OCI-LY1 (cell line): ENCODE data around the gene LAMC3.

Experiments used
- H2AFZ ChIP-seq: fragments of 200-600 bp; sonication (generic), shearing (Covaris generic); 2 replicates; pipeline ENCODE4 v1.6.0; 2014; ENCODE audit warnings: antibody characterized with exemption, mild to moderate bottlenecking, low read length
- H3F3A ChIP-seq: fragments of 200-600 bp; sonication (generic), shearing (Covaris generic); 2 replicates; pipeline ENCODE4 v1.6.0; 2014; ENCODE audit warnings: mild to moderate bottlenecking, antibody characterized with exemption, low read length, moderate library complexity; ENCODE audit not compliant: insufficient read depth
- H3K27ac ChIP-seq: fragments of 200-600 bp; sonication (generic); 2 replicates; pipeline ENCODE4 v1.5.1; 2014; ENCODE audit warnings: low read length, mixed run types, mild to moderate bottlenecking, low read depth; ENCODE audit not compliant: poor library complexity, severe bottlenecking
- H3K27me3 ChIP-seq: fragments of 200-600 bp; sonication (generic); 2 replicates; pipeline ENCODE4 v1.6.0; 2014; ENCODE audit warnings: antibody characterized with exemption, mild to moderate bottlenecking, low read length, moderate library complexity; ENCODE audit not compliant: insufficient read depth
- H3K36me3 ChIP-seq: fragments of 200-600 bp; sonication (generic); 2 replicates; pipeline ENCODE4 v1.6.1; 2014; ENCODE audit warnings: mild to moderate bottlenecking, antibody characterized with exemption, low read length, moderate library complexity, mixed read lengths; ENCODE audit not compliant: insufficient read depth
- H3K4me1 ChIP-seq: fragments of 200-600 bp; sonication (generic); 2 replicates; pipeline ENCODE4 v1.5.1; 2014; ENCODE audit warnings: mild to moderate bottlenecking, low read length, moderate library complexity; ENCODE audit not compliant: insufficient read depth, severe bottlenecking
- H3K4me2 ChIP-seq: fragments of 200-600 bp; sonication (generic), shearing (Covaris generic); 2 replicates; pipeline ENCODE4 v1.6.1; 2014; ENCODE audit warnings: low read length
- H3K4me3 ChIP-seq: fragments of 200-600 bp; sonication (generic); 2 replicates; pipeline ENCODE4 v1.5.1; 2014; ENCODE audit warnings: low read length, low read depth, mild to moderate bottlenecking, mixed read lengths; ENCODE audit not compliant: poor library complexity, severe bottlenecking
- H3K79me2 ChIP-seq: fragments of 200-600 bp; shearing (Covaris generic); 2 replicates; pipeline ENCODE4 v1.6.1; 2016; ENCODE audit warnings: mixed run types, low read length, mixed read lengths; ENCODE audit not compliant: insufficient read depth
- H3K9ac ChIP-seq: fragments of 200-600 bp; sonication (generic), shearing (Covaris generic); 2 replicates; pipeline ENCODE4 v1.6.1; 2014; ENCODE audit warnings: mild to moderate bottlenecking, low read length, mixed read lengths
- H3K9me2 ChIP-seq: fragments of 200-600 bp; sonication (generic), shearing (Covaris generic); 2 replicates; pipeline ENCODE4 v1.6.1; 2014; ENCODE audit warnings: low read depth, mild to moderate bottlenecking, low read length, mixed read lengths
- H3K9me3 ChIP-seq: fragments of 200-600 bp; shearing (Covaris generic); 2 replicates; pipeline ENCODE4 v1.6.1; 2014; ENCODE audit warnings: low read length, mixed read lengths
- H4K20me1 ChIP-seq: fragments of 200-600 bp; sonication (generic), shearing (Covaris generic); 2 replicates; pipeline ENCODE4 v1.6.0; 2016; ENCODE audit warnings: mild to moderate bottlenecking, low read length; ENCODE audit not compliant: insufficient read depth
- EZH2 ChIP-seq: fragments of 200-600 bp; sonication (generic), shearing (Covaris generic); IDR thresholded peaks from 2 replicates; pipeline ENCODE4 v1.8.0; 2017; ENCODE audit warnings: borderline replicate concordance, mixed run types, mild to moderate bottlenecking, antibody characterized with exemption, low read length, moderate library complexity, mixed read lengths
- TF ChIP-seq, protein P1 (sequence below): fragments of 200-600 bp; sonication (generic), shearing (Covaris generic); IDR thresholded peaks from 2 replicates; pipeline ENCODE4 v1.5.1; 2017; ENCODE audit warnings: mild to moderate bottlenecking, antibody characterized with exemption, low read length, moderate library complexity, mixed read lengths

The LAMC3 gene

DNA sequence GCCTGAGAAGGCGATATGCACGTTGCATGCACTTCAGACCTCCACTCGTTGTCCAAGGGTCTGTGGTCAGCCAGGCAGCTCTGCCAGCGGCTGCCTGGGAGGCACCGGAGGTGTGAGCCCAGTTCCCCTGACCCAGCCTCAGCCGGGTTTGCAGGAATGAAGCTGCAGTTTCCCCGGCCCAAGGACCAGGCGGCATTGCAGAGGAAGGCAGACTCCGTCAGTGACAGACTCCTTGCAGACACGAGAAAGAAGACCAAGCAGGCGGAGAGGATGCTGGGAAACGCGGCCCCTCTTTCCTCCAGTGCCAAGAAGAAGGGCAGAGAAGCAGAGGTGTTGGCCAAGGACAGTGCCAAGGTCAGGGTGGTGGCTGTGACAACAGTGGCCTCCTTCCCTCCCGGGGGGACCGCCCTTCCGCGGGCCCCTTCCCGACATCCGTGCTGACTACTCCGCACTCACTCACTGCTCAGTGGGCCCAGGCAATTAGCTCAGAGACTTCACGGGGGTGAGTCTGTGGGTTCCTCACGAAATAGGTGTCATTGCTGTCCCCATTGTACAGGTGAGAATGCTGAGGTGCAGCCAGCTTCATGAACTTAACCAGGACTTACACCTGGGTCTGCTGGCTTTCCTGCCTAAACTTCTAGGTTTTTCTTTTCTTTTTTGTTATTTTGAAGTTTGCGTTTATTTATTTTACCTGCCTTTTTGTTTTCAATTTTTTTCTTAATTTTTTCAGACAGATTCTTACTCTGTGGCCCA, 76.6 kb downstream of the LAMC3 start:
- H3K9ac ChIP-seq = no peak overlapping the region
- no peaks in the 10 kb centered on the region for H3K79me2 ChIP-seq
- H2AFZ ChIP-seq = no peak overlapping the region
- no peak overlapping the region for H3K27ac ChIP-seq
- H3F3A ChIP-seq = no peaks in the 10 kb centered on the region
- H3K9me2 ChIP-seq = no peaks in the 10 kb centered on the region
- no peak overlapping the region for H3K4me3 ChIP-seq
- TF ChIP-seq EZH2 = no peak
- TF ChIP-seq, protein P1, sequence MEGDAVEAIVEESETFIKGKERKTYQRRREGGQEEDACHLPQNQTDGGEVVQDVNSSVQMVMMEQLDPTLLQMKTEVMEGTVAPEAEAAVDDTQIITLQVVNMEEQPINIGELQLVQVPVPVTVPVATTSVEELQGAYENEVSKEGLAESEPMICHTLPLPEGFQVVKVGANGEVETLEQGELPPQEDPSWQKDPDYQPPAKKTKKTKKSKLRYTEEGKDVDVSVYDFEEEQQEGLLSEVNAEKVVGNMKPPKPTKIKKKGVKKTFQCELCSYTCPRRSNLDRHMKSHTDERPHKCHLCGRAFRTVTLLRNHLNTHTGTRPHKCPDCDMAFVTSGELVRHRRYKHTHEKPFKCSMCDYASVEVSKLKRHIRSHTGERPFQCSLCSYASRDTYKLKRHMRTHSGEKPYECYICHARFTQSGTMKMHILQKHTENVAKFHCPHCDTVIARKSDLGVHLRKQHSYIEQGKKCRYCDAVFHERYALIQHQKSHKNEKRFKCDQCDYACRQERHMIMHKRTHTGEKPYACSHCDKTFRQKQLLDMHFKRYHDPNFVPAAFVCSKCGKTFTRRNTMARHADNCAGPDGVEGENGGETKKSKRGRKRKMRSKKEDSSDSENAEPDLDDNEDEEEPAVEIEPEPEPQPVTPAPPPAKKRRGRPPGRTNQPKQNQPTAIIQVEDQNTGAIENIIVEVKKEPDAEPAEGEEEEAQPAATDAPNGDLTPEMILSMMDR = no peak
- no peaks in the 10 kb centered on the region for H3K36me3 ChIP-seq
- no peaks in the 10 kb centered on the region; the same call in none of the 2 replicates for H3K27me3 ChIP-seq
- H3K9me3 ChIP-seq = no peaks in the 10 kb centered on the region
- H3K4me1 ChIP-seq = no peaks in the 10 kb centered on the region
- no peaks in the 10 kb centered on the region for H4K20me1 ChIP-seq
- H3K4me2 ChIP-seq = no peak overlapping the region

DNA sequence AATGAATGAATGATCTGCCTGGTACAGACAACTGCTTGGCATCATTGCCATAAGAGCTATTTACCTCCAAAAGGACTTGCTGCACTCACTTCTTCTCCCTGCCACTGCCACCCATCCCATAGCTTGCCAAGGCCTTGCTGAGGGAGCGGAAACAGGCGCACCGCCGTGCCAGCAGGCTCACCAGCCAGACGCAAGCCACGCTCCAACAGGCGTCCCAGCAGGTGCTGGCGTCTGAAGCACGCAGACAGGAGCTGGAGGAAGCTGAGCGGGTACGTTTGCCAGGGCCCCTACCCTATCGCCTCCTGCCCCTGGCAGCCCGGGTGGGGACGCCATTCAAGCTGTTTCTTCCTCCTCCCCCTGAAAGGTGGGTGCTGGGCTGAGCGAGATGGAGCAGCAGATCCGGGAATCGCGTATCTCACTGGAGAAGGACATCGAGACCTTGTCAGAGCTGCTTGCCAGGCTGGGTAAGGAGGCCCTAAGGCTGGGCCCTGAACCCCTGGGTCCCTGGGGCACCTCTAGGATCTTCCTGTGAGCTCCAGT, 78.5 kb downstream of the LAMC3 start:
- Histone ChIP-seq H3K9me2 (no peaks in the 10 kb centered on the region), H2AFZ (no peak overlapping the region), H3K4me1 (no peaks in the 10 kb centered on the region), H3K27me3 (no peaks in the 10 kb centered on the region; the same call in 1 of the 2 replicates), H3K36me3 (no peaks in the 10 kb centered on the region), H4K20me1 (no peaks in the 10 kb centered on the region), H3K9ac (no peak overlapping the region), H3K79me2 (no peaks in the 10 kb centered on the region), H3K9me3 (no peaks in the 10 kb centered on the region), H3K4me2 (no peak overlapping the region), H3K4me3 (no peak overlapping the region), H3F3A (no peaks in the 10 kb centered on the region), H3K27ac (no peak overlapping the region)
- no peak for TF ChIP-seq EZH2
- TF ChIP-seq, protein P1 = no peak

DNA sequence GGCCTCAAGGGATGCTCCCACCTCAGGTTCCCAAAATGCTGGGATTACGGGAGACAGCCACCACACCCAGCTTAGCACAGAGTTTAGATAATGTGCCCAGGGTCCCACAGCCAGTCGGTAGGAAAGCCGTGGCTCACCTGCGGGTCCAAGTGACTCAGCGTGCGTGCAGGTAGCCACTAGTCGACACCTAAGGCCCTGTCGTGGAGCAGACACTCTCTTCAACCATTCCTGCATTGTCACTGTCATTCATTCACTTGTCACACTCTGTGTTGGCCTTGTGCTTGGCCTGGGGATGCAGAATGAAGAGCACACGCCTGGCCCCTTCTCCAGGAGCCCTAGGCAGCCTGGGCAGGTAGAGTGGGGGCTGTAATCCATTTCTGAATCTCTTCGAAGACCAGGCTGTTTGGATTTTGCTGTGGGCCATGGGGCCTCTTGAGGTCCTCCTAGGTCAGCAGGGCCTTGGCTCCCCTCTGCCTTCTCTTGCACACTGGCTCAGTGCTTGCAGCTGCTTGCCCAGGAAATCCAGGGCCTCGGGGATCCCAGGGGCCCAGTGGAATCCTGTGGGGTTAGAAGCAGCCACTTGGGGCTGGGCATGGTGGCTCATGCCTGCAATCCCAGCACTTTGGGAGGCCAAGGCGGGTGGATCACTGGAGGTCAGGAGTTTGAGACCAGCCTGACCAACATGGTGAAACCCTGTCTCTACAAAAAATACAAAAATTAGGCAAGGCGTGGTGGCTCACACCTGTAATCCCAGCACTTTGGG, 81.2 kb downstream of the LAMC3 start:
- H3F3A ChIP-seq = no peaks in the 10 kb centered on the region
- no peak for TF ChIP-seq EZH2
- TF ChIP-seq, protein P1 = no peak
- no peak overlapping the region for H3K4me2 ChIP-seq
- H3K27me3 ChIP-seq = no peaks in the 10 kb centered on the region; the same call in 1 of the 2 replicates
- H4K20me1 ChIP-seq = no peaks in the 10 kb centered on the region
- no peaks in the 10 kb centered on the region for H3K4me1 ChIP-seq
- no peak overlapping the region for H3K27ac ChIP-seq
- no peak overlapping the region for H2AFZ ChIP-seq
- no peaks in the 10 kb centered on the region for H3K9me2 ChIP-seq
- H3K36me3 ChIP-seq = no peaks in the 10 kb centered on the region
- no peak overlapping the region for H3K4me3 ChIP-seq
- no peaks in the 10 kb centered on the region for H3K79me2 ChIP-seq
- no peaks in the 10 kb centered on the region for H3K9me3 ChIP-seq
- no peak overlapping the region for H3K9ac ChIP-seq
